Measurements from ENCODE around the gene STAT2. TPM values are rescaled to one million over a fixed set of nuclear protein-coding genes. Genes with fewer than 3 reads are reported as not detected.

STAT2 gene
- total RNA-seq, 1 donor from 2014 or later = 132 TPM

GRCh38 chr12:56333679-56334489 is 26.0 kb downstream of the STAT2 start, which contains the start of gene PAN2:
Gene PAN2 (minus strand): TSS chr12:56334000. CDS start chr12:56333094, 906 bp downstream.
- H3K27me3 Mint-ChIP-seq = no peaks in the 10 kb centered on the region
- DNase-seq (ENCODE audit: extremely low spot score, unreplicated experiment) = peak; percentile 89
- H3K9me3 Mint-ChIP-seq = no peaks in the 10 kb centered on the region
- peak within 1 kb of the TSS; percentile 98 for H3K27ac Mint-ChIP-seq
- TF ChIP-seq CTCF (conservative IDR thresholded peaks at IDR 0.05) = peak; percentile 78
- peak within 1 kb of the TSS; percentile 97 for H3K4me3 Mint-ChIP-seq
- peaks cover 21% of the 10 kb centered on the region for H3K4me1 Mint-ChIP-seq (ENCODE audit: unreplicated experiment)
- H3K36me3 Mint-ChIP-seq = peaks cover 4% of the 10 kb centered on the region

GRCh38 chr12:56333197-56333678 is 26.7 kb downstream of the STAT2 start:
- H3K27me3 Mint-ChIP-seq = no peaks in the 10 kb centered on the region
- no peak for TF ChIP-seq CTCF (conservative IDR thresholded peaks at IDR 0.05)
- H3K36me3 Mint-ChIP-seq = peaks cover 4% of the 10 kb centered on the region
- H3K27ac Mint-ChIP-seq = peak overlapping the region; percentile 98
- H3K4me1 Mint-ChIP-seq (ENCODE audit: unreplicated experiment) = peaks cover 16% of the 10 kb centered on the region
- no peak for DNase-seq (ENCODE audit: extremely low spot score, unreplicated experiment)
- H3K9me3 Mint-ChIP-seq = no peaks in the 10 kb centered on the region
- H3K4me3 Mint-ChIP-seq = peak overlapping the region; percentile 97

GRCh38 chr12:56332512-56333196 is 27.3 kb downstream of the STAT2 start:
- Mint-ChIP-seq H3K36me3 (peaks cover 7% of the 10 kb centered on the region), H3K27me3 (no peaks in the 10 kb centered on the region), H3K4me1 (ENCODE audit: unreplicated experiment) (peaks cover 16% of the 10 kb centered on the region), H3K27ac (peak overlapping the region; percentile 98), H3K4me3 (peak overlapping the region; percentile 97), H3K9me3 (no peaks in the 10 kb centered on the region)
- no peak for TF ChIP-seq CTCF (conservative IDR thresholded peaks at IDR 0.05)
- no peak for DNase-seq (ENCODE audit: extremely low spot score, unreplicated experiment)

GRCh38 chr12:56330936-56331490 is 28.9 kb downstream of the STAT2 start:
- Mint-ChIP-seq H3K4me1 (ENCODE audit: unreplicated experiment) (peaks cover 16% of the 10 kb centered on the region), H3K4me3 (no peak overlapping the region), H3K36me3 (peaks cover 8% of the 10 kb centered on the region), H3K27me3 (no peaks in the 10 kb centered on the region), H3K27ac (no peak overlapping the region), H3K9me3 (no peaks in the 10 kb centered on the region)
- TF ChIP-seq CTCF (conservative IDR thresholded peaks at IDR 0.05) = no peak
- DNase-seq (ENCODE audit: extremely low spot score, unreplicated experiment) = no peak

- H3K4me1 Mint-ChIP-seq (ENCODE audit: unreplicated experiment) = no peaks in the 10 kb centered on the region
- DNase-seq (ENCODE audit: extremely low spot score, unreplicated experiment) = no peak
- H3K9me3 Mint-ChIP-seq = no peaks in the 10 kb centered on the region
- TF ChIP-seq CTCF (conservative IDR thresholded peaks at IDR 0.05) = no peak
- H3K36me3 Mint-ChIP-seq = peaks cover 30% of the 10 kb centered on the region
- H3K27ac Mint-ChIP-seq = no peak overlapping the region
- H3K27me3 Mint-ChIP-seq = no peaks in the 10 kb centered on the region
- no peak overlapping the region for H3K4me3 Mint-ChIP-seq
Observed at GRCh38 chr12:56326533-56326932, 33.4 kb downstream of the STAT2 start.

Measured in type B pancreatic cell (in vitro differentiated cells).